ENCODE results near the gene WNT6. TPM values are rescaled to one million over a fixed set of nuclear protein-coding genes. Genes with fewer than 3 reads are reported as not detected.

Gene WNT6
- total RNA-seq, 2 experiments from 2014 or later, result not detected

- Mint-ChIP-seq H3K4me3 (no peak overlapping the region), H3K9me3 (peaks cover 7% of the 10 kb centered on the region), H3K27me3 (peaks cover 4% of the 10 kb centered on the region), H3K4me1 (no peaks in the 10 kb centered on the region), H3K27ac (no peak overlapping the region), H3K36me3 (ENCODE audit: low read depth) (peaks cover 3% of the 10 kb centered on the region)
- ChIA-PET POLR2A (no interaction called here), CTCF (no interaction called here)
- no peak for DNase-seq
Measured at GRCh38 chr2:218920504-218920903, 60.9 kb downstream of the WNT6 start.

Other genes with a start within 250 kb of the WNT6 start
- 10 to 100 TPM; 41.4 to 41.8 TPM for gene ZNF142, start 200.2 kb upstream of the WNT6 start, total RNA-seq
- 10 to 100 TPM; 35.0 to 39.8 TPM for gene BCS1L, start 200.1 kb upstream of the WNT6 start, total RNA-seq
- 10 to 100 TPM; 15.1 to 21.9 TPM for gene RNF25, start 187.8 kb upstream of the WNT6 start, total RNA-seq
- gene STK36, start 187.7 kb upstream of the WNT6 start, total RNA-seq, result 10 to 100 TPM; 17.6 to 17.9 TPM
- 10 to 100 TPM; 27.6 to 29.2 TPM for gene TTLL4, start 149.0 kb upstream of the WNT6 start, total RNA-seq
- not detected for gene CYP27A1, start 77.7 kb upstream of the WNT6 start, total RNA-seq
- not detected for gene PRKAG3, start 28.0 kb upstream of the WNT6 start, total RNA-seq
- 1 to 10 TPM in 1 of 2 experiments, under 1 TPM in 1; 0.70 to 1.4 TPM for gene WNT10A, start 21.0 kb downstream of the WNT6 start, total RNA-seq
- not detected for gene CDK5R2, start 99.9 kb downstream of the WNT6 start, total RNA-seq
- not detected for gene FEV, start 125.4 kb downstream of the WNT6 start, total RNA-seq
- gene CRYBA2, start 133.6 kb downstream of the WNT6 start, total RNA-seq, result not detected
- gene CFAP65, start 181.7 kb downstream of the WNT6 start, total RNA-seq, result not detected
- gene IHH, start 201.1 kb downstream of the WNT6 start, total RNA-seq, result not detected